COLO668 (cell line): ENCODE data around the gene GSE1.

Source experiments
- DNase-seq: peaks from one replicate; lab custom pipeline; 2025; ENCODE audit not compliant: unreplicated experiment; lab: John Stamatoyannopoulos, UW

Gene GSE1

GRCh38 chr16:85645021-85645589 is 32.0 kb downstream of the GSE1 start:
- no peak for DNase-seq

DNA sequence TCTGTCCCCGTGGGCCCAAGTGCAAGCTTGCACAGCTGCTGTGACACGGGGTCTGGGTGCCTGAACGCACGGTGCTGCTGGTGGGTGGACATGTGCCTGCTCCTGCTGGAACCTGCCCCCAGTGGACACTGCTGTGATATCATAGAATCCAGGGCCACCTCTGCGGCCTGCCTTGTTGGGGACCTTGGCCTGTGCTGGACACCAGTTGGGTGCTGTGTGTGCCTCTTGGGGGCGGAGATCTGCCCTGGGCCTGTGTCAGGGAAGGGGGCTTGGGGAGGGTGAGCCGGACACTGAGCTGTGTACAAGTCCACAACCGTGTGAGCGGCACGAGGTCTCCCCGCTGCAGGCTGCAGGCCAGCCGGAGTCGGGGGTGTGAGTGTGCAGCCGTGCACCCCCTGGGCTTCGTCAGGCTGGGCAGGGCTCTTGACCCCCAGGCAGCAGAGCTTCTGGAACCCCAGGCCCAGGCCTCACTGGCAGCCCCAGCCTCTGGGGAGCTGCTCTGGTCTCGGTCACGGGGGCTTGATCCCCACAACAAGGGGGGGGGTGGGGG is 33.3 kb downstream of the GSE1 start:
- no peak for DNase-seq

DNA sequence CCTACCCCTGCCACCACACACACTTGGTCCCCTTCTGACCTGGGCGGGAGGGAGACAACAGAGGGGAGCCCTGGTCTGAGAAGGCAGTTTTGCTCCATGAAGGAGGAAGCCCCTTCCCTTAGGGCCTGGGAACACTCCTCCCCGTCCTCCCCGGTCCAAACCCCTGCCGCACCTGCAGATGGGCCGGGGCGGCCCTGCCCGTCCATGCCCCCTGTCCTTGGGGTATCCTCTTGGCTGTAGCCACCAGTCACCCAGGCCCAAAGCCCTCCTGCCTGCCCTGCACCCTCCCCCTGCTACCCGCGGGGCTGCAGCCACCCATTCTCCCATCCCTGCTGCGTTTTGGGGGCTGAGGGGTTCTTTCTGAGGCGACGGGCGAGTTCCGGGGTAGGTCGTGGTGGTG is 33.9 kb downstream of the GSE1 start:
- no peak for DNase-seq

GRCh38 chr16:85648070-85648714 is 35.1 kb downstream of the GSE1 start:
- DNase-seq = no peak

- no peak for DNase-seq
These were observed 35.7 kb downstream of the GSE1 start for GRCh38 chr16:85648805-85649204.

DNA sequence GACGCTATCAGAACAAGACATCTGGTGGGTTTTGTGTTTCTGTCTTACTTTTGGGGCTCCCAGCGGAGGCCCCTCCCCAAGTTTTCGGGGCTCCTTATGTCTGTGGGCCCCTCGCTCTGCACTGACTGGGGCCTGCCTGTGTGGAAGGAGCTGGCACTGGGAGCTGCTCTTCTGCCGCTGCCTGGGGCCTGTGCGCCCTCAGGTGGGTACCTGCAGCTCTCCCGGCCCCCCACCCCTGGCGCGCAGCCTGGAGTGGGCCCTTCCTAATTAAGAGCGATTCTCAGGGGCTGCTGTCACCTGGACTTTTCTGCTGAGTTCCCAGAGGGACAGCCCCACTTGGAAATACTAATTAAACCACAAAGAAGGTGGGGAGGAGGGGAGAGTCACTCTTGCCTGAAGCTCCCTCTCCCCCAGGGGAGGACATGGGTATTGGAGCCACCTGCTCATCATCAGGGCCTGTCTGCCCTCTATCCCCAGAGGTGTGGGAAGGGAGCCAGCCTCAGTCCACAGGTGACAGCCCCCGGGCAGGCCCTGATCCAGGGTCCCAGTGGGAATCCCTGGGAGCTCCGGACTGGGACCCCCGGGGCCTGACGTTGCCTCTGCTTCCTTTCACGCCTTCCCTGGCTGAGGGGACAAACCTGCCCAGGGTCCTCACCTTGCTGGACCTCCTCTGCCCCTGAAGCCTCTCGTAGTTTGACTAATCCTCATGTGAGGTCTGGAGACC is 36.5 kb downstream of the GSE1 start:
- peak; percentile 49 for DNase-seq

DNA sequence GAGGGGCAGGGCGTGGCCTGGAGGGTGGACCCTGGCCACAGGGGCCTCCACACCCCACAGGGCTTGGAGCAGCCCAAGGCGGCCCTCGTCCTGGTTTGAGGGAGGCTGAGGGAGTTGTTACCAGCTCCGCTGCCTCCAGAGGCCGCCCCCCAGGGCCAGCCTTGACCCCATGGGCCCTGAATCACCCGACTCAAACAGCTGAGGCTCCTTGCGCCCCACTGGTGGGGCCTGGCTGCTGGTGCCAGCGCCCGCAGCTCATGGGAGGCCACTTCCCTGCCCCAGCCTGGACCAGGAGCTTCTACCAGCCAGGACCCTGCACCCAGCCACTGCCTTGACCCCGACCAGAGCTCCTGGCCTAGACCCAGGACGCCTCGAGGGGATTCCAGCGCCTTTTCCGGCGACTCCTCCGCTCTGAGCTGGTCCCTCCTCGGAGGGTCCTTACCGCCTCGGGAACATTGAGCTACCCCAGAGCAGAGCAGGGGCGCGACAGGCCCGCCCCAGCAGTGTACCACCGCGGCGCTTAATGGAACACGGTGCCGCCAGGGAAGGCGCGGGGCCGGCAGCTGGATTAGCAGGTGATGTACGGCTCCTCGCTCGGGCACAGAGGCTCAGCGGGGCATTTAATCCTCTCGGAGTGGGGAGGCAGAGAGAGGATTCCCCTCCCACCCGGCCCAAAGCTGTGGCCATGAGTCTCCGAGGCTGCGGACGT is 37.2 kb downstream of the GSE1 start:
- DNase-seq = peak; percentile 77

GRCh38 chr16:85650844-85651628 is 37.9 kb downstream of the GSE1 start:
- DNase-seq = peak; percentile 89

- peak; percentile 61 for DNase-seq
These were observed 38.7 kb downstream of the GSE1 start for GRCh38 chr16:85651629-85652430.

- peak; percentile 77 for DNase-seq
These were observed 39.5 kb downstream of the GSE1 start for GRCh38 chr16:85652431-85653221.

GRCh38 chr16:85653290-85653891 is 40.3 kb downstream of the GSE1 start:
- no peak for DNase-seq

DNA sequence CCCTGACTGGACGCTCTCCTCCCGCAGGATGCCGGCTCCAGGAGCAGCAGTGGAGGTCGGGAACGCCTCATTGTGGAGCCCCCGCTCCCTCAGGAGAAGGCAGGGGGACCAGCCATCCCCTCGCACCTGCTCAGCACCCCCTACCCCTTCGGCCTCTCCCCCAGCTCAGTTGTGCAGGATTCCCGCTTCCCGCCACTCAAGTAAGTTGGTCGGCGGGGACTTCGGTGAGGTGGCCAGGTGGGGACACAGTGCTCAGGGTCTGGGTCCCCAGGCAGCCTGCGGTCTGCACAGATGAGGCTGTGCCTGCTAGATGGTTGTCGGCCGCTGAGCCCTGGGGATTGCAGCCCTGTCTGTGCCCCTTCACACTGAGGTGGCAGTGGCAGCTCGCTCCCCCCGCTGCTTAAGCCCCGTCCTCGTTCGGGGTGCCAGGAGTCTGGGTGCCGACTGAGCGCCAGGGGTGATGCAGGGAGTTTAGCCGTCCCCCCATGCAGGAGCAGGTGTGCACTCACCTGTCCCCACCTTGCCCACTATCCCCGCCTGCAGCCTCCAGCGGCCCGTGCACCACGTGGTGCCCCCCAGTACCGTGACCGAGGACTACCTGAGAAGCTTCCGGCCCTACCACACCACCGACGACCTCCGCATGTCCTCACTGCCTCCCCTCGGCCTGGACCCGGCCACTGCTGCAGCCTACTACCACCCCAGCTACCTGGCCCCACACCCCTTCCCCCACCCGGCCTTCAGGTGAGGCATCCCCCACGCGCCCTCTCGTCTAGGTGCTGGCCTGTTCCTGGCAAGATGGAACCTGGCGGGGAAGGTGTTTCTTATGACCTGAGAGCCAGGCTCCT is 41.4 kb downstream of the GSE1 start:
- DNase-seq = no peak

GRCh38 chr16:85655216-85656129 is 42.4 kb downstream of the GSE1 start:
- DNase-seq = no peak

DNA sequence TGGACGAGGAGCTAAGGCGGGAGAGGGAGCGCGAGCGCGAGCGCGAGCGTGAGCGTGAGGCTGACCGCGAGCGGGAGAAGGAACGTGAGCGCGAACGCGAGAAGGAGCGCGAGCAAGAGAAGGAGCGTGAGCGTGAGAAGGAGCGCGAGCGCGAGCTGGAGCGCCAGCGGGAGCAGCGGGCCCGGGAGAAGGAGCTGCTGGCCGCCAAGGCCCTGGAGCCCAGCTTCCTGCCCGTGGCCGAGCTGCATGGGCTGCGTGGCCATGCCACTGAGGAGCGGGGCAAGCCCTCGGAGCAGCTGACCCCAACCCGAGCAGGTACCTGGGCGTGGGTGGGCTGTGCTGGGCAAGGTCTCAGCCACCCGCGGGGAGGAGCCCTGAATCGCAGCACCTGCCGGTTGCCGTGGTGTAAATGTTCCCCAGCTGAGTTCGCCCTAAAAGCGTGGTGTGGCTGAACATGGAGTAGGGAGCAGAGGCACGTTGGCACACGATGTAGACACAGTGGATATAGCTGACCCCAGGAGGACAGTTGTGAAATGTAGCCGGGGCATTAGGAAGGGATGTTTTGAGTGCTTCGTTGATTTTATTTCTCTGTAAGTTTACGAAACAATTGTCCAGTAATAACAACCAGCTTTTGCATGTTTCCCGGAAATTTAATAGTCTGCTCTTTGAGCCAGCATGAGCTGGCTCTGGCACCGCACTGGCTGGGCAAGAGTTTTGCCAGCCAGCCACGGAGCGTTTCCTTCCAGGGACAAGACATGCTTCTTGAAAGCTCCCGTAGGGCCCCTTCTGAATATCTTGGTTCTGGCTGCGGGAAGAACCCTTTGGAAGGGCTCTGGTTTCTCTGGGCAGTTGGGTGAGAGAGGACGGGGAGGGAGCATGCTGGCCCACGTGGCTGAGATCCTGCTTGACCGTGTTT is 43.5 kb downstream of the GSE1 start:
- DNase-seq = no peak

DNA sequence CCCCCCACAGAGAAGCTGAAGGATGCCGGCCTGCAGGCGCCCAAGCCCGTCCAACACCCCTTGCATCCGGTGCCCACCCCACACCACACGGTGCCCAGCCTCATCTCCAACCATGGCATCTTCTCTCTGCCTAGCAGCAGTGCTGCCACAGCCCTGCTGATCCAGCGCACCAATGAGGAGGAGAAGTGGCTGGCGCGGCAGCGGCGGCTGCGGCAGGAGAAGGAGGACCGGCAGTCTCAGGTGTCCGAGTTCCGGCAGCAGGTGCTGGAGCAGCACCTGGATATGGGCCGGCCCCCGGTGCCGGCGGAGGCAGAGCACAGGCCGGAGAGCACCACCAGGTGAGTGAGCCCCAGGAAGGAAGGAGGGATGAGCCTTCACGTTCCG is 44.1 kb downstream of the GSE1 start:
- DNase-seq = no peak

DNA sequence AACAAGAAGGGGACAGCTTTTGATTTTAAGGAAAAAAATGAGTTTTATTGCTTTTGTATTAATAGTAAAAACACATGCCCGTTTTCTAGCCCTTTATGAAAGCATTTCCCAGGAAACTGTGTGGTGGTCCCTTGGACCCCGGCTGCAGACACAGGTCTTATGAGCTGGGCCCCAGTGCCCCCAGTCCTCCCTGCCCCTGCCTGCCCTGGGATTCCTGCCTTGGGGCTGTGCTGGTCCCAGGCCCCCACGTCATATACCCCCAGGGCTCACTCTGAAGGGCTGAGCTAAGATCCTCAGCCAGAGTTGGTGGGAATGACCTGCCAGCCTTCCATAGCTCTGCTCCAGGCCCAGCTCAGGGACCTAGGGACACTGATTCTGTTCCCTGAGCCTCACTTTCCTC is 44.9 kb downstream of the GSE1 start:
- DNase-seq = no peak
